K562 (cell line): ENCODE measurements around the gene MYLK4. TPM values are rescaled to one million over a fixed set of nuclear protein-coding genes. Genes with fewer than 3 reads are reported as not detected.

Experiments
- EZH2 ChIP-seq: IDR thresholded peaks from 2 replicates; pipeline ENCODE4 v1.6.1; 2012; ENCODE audit warnings: low read depth, mild to moderate bottlenecking, inconsistent platforms, low read length, borderline replicate concordance
- HMG20A ChIP-seq: fragments of 450-650 bp; formaldehyde crosslinking; conservative IDR thresholded peaks from 2 replicates; pipeline ENCODE4 v1.4.0; 2020; ENCODE audit warnings: mild to moderate bottlenecking, mixed read lengths
- MYBL2 ChIP-seq, 2 experiments: fragments of 450-650 bp in 1 of 2; sonication (generic) in 1 of 2; formaldehyde crosslinking in 1 of 2; IDR thresholded peaks; 2 replicates each; pipeline versions ENCODE4 v1.6.1 to v1.8.1; 2017 to 2022; ENCODE audit warnings: borderline replicate concordance in 1 of 2, inconsistent platforms in 1 of 2, low read depth in 1 of 2, mild to moderate bottlenecking in 1 of 2, missing genetic modification reagents in 1 of 2, moderate library complexity in 1 of 2
- POLR2B ChIP-seq: fragments of 450-650 bp; IDR thresholded peaks from 2 replicates; pipeline ENCODE4 v1.6.1; 2018; ENCODE audit warnings: low read depth; ENCODE audit not compliant: partially characterized antibody
- ZBTB17 ChIP-seq: fragments of 450-650 bp; formaldehyde crosslinking; IDR thresholded peaks from 2 replicates; pipeline ENCODE4 v1.4.0; 2020; ENCODE audit warnings: mild to moderate bottlenecking
- ZNF121 ChIP-seq: sonication (generic); formaldehyde crosslinking; conservative IDR thresholded peaks from 2 replicates; pipeline ENCODE4 v1.8.0; 2022; ENCODE audit warnings: missing genetic modification reagents
- ZNF384 ChIP-seq: IDR thresholded peaks from 2 replicates; pipeline ENCODE4 v1.6.1; 2012; ENCODE audit warnings: low read depth, low read length, improper control_type of control experiment
- ZNF644 ChIP-seq: fragments of 200-800 bp; sonication (Bioruptor generic); IDR thresholded peaks from 2 replicates; pipeline ENCODE4 v1.6.1; 2016; ENCODE audit warnings: low read depth, missing genetic modification characterization, missing compliant biosample characterization
- polyA plus RNA-seq, 8 experiments: library from polyadenylated mRNA; depleted of rRNA in 4 of 8; stranded (reverse) in 5 of 8; unstranded in 3 of 8; fragments of >200 nt; fragmentation: Nextera tagmentation in 2 of 8; fragmentation: Illumina TruSeq in 1 of 8; extraction: Ambion mirVana in 2 of 8; extraction: Trizol in 1 of 8; gene quantifications; 2 replicates each; pipeline versions ENCODE4 v1.2.1 to v1.2.3, GENCODE V29; 2011 to 2014; ENCODE audit warnings: inconsistent platforms in 1 of 8, missing spikeins in 1 of 8
- total RNA-seq, 7 experiments: library from RNA; depleted of rRNA in 6 of 7; stranded (reverse); fragments of >200 nt in 6 of 7; fragmentation: Illumina TruSeq in 2 of 7; extraction: Trizol in 2 of 7; gene quantifications; 2 replicates each; pipeline versions ENCODE4 v1.2.1 to v1.2.3, GENCODE V29; 2011 to 2021; ENCODE audit warnings: low replicate concordance in 1 of 7
- TF ChIP-seq, protein P1 (sequence below): fragments of 450-650 bp; IDR thresholded peaks from 2 replicates; pipeline ENCODE4 v1.6.1; 2016; ENCODE audit warnings: mild to moderate bottlenecking, moderate library complexity
- TF ChIP-seq, protein P2 (sequence below): fragments of 450-650 bp; IDR thresholded peaks from 2 replicates; pipeline ENCODE4 v1.6.1; 2017; ENCODE audit warnings: mild to moderate bottlenecking, moderate library complexity
- TF ChIP-seq, protein P3 (sequence below): fragments of 250-450 bp; sonication (Bioruptor Pico); IDR thresholded peaks from 2 replicates; pipeline ENCODE4 v1.8.0; 2022; ENCODE audit warnings: inconsistent platforms, mild to moderate bottlenecking, moderate library complexity, borderline replicate concordance

Gene MYLK4
- total and polyA plus RNA-seq, 9 of the 15 experiments (the other 6 are each of a cell fraction or from before 2014, with no cell fraction given), result 0.01 to 0.15 (median 0.06) TPM

DNA sequence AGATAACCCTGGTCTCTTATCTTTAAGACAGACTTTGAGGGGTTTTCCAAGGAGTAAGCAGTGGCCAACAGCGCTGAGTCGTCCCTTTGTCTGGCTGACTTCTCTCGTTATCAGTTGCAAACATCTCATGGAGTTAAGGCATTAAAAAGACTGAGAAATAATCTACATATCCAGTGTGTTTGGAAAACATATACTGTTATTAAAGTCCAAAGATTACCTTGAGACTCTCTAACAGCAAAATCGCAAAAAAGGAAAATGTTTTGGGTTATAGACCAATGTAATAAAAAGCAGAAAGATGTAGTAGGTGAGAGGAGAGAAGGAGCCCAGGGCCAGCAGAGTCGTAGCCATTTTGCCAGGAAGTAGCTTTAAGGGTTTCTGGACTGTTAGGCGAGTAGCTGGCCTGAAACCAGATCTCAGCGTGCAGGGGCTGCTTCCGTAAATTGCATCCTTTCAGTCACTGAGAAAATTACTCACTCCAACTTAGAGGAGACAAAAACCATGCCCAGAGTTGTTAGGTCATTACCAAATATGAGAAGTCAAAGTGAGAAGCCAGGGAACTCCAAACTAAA, 24.6 kb downstream of the MYLK4 start (continued):
- TF ChIP-seq, protein P1, sequence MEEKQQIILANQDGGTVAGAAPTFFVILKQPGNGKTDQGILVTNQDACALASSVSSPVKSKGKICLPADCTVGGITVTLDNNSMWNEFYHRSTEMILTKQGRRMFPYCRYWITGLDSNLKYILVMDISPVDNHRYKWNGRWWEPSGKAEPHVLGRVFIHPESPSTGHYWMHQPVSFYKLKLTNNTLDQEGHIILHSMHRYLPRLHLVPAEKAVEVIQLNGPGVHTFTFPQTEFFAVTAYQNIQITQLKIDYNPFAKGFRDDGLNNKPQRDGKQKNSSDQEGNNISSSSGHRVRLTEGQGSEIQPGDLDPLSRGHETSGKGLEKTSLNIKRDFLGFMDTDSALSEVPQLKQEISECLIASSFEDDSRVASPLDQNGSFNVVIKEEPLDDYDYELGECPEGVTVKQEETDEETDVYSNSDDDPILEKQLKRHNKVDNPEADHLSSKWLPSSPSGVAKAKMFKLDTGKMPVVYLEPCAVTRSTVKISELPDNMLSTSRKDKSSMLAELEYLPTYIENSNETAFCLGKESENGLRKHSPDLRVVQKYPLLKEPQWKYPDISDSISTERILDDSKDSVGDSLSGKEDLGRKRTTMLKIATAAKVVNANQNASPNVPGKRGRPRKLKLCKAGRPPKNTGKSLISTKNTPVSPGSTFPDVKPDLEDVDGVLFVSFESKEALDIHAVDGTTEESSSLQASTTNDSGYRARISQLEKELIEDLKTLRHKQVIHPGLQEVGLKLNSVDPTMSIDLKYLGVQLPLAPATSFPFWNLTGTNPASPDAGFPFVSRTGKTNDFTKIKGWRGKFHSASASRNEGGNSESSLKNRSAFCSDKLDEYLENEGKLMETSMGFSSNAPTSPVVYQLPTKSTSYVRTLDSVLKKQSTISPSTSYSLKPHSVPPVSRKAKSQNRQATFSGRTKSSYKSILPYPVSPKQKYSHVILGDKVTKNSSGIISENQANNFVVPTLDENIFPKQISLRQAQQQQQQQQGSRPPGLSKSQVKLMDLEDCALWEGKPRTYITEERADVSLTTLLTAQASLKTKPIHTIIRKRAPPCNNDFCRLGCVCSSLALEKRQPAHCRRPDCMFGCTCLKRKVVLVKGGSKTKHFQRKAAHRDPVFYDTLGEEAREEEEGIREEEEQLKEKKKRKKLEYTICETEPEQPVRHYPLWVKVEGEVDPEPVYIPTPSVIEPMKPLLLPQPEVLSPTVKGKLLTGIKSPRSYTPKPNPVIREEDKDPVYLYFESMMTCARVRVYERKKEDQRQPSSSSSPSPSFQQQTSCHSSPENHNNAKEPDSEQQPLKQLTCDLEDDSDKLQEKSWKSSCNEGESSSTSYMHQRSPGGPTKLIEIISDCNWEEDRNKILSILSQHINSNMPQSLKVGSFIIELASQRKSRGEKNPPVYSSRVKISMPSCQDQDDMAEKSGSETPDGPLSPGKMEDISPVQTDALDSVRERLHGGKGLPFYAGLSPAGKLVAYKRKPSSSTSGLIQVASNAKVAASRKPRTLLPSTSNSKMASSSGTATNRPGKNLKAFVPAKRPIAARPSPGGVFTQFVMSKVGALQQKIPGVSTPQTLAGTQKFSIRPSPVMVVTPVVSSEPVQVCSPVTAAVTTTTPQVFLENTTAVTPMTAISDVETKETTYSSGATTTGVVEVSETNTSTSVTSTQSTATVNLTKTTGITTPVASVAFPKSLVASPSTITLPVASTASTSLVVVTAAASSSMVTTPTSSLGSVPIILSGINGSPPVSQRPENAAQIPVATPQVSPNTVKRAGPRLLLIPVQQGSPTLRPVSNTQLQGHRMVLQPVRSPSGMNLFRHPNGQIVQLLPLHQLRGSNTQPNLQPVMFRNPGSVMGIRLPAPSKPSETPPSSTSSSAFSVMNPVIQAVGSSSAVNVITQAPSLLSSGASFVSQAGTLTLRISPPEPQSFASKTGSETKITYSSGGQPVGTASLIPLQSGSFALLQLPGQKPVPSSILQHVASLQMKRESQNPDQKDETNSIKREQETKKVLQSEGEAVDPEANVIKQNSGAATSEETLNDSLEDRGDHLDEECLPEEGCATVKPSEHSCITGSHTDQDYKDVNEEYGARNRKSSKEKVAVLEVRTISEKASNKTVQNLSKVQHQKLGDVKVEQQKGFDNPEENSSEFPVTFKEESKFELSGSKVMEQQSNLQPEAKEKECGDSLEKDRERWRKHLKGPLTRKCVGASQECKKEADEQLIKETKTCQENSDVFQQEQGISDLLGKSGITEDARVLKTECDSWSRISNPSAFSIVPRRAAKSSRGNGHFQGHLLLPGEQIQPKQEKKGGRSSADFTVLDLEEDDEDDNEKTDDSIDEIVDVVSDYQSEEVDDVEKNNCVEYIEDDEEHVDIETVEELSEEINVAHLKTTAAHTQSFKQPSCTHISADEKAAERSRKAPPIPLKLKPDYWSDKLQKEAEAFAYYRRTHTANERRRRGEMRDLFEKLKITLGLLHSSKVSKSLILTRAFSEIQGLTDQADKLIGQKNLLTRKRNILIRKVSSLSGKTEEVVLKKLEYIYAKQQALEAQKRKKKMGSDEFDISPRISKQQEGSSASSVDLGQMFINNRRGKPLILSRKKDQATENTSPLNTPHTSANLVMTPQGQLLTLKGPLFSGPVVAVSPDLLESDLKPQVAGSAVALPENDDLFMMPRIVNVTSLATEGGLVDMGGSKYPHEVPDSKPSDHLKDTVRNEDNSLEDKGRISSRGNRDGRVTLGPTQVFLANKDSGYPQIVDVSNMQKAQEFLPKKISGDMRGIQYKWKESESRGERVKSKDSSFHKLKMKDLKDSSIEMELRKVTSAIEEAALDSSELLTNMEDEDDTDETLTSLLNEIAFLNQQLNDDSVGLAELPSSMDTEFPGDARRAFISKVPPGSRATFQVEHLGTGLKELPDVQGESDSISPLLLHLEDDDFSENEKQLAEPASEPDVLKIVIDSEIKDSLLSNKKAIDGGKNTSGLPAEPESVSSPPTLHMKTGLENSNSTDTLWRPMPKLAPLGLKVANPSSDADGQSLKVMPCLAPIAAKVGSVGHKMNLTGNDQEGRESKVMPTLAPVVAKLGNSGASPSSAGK, result no peak; the same call in 1 of the 2 replicates
- TF ChIP-seq POLR2B (no peak), ZNF384 (no peak), ZNF121 (CRISPR knock-in tag) (no peak), HMG20A (CRISPR knock-in tag) (no peak), MYBL2 (IDR thresholded peaks at IDR 0.05; ENCODE audit: low read depth) (no peak), MYBL2 (CRISPR knock-in tag; IDR thresholded peaks at IDR 0.05; ENCODE audit: borderline replicate concordance) (no peak), ZNF644 (tag) (peak; percentile 67; the same call in 1 of the 2 replicates), EZH2 (no peak), ZBTB17 (peak; percentile 68; the same call in 1 of the 2 replicates)
- TF ChIP-seq, protein P2, sequence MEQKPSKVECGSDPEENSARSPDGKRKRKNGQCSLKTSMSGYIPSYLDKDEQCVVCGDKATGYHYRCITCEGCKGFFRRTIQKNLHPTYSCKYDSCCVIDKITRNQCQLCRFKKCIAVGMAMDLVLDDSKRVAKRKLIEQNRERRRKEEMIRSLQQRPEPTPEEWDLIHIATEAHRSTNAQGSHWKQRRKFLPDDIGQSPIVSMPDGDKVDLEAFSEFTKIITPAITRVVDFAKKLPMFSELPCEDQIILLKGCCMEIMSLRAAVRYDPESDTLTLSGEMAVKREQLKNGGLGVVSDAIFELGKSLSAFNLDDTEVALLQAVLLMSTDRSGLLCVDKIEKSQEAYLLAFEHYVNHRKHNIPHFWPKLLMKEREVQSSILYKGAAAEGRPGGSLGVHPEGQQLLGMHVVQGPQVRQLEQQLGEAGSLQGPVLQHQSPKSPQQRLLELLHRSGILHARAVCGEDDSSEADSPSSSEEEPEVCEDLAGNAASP, result no peak
- TF ChIP-seq, protein P3, sequence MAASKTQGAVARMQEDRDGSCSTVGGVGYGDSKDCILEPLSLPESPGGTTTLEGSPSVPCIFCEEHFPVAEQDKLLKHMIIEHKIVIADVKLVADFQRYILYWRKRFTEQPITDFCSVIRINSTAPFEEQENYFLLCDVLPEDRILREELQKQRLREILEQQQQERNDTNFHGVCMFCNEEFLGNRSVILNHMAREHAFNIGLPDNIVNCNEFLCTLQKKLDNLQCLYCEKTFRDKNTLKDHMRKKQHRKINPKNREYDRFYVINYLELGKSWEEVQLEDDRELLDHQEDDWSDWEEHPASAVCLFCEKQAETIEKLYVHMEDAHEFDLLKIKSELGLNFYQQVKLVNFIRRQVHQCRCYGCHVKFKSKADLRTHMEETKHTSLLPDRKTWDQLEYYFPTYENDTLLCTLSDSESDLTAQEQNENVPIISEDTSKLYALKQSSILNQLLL (CRISPR knock-in tag), result no peak
